HepG2 (cell line): Measurements from ENCODE around the gene DTYMK. TPM values are rescaled to one million over a fixed set of nuclear protein-coding genes. Genes with fewer than 3 reads are reported as not detected.
A peak's percentile ranks its signal among the peaks of the same experiment; 100 is the strongest.

Source experiments
- HIVEP1 ChIP-seq: sonication (generic); formaldehyde crosslinking; IDR thresholded peaks from 2 replicates; pipeline ENCODE4 v1.4.0; 2020; ENCODE audit warnings: mild to moderate bottlenecking, missing genetic modification reagents
- JARID2 ChIP-seq: sonication (generic); formaldehyde crosslinking; IDR thresholded peaks from 2 replicates; pipeline ENCODE4 v1.8.1; 2023; ENCODE audit warnings: missing genetic modification reagents, inconsistent platforms; ENCODE audit not compliant: insufficient replicate concordance
- KLF11 ChIP-seq: IDR thresholded peaks from 2 replicates; pipeline ENCODE4 v1.6.1; 2016; ENCODE audit warnings: missing compliant biosample characterization
- MIER2 ChIP-seq: IDR thresholded peaks from 2 replicates; pipeline ENCODE4 v1.6.1; 2016; ENCODE audit warnings: missing biosample characterization, missing genetic modification reagents
- MLX ChIP-seq: IDR thresholded peaks from 2 replicates; pipeline ENCODE4 v1.6.1; 2016
- MXD4 ChIP-seq: IDR thresholded peaks from 2 replicates; pipeline ENCODE4 v1.6.1; 2016; ENCODE audit warnings: mild to moderate bottlenecking, missing biosample characterization, missing genetic modification reagents
- NFE2L2 ChIP-seq: fragments of 150-350 bp; IDR thresholded peaks from 2 replicates; pipeline ENCODE4 v1.6.1; 2014; ENCODE audit warnings: low read length
- NR2F6 ChIP-seq, 2 experiments: IDR thresholded peaks; 2 replicates each; pipeline ENCODE4 v1.6.1; 2016; ENCODE audit warnings: antibody characterized with exemption in 1 of 2, mild to moderate bottlenecking in 1 of 2
- SKIL ChIP-seq: sonication (generic); formaldehyde crosslinking; IDR thresholded peaks from 2 replicates; pipeline ENCODE4 v1.8.0; 2022; ENCODE audit warnings: missing genetic modification reagents, mild to moderate bottlenecking, moderate library complexity, borderline replicate concordance
- SMARCE1 ChIP-seq: fragments of 450-650 bp; IDR thresholded peaks from 2 replicates; pipeline ENCODE4 v1.6.1; 2017; ENCODE audit warnings: borderline replicate concordance
- SP5 ChIP-seq: IDR thresholded peaks from 2 replicates; pipeline ENCODE4 v1.6.1; 2016; ENCODE audit warnings: low read depth, borderline replicate concordance
- SUZ12 ChIP-seq: fragments of 150-350 bp; IDR thresholded peaks from 2 replicates; pipeline ENCODE4 v1.6.1; 2014; ENCODE audit warnings: low read depth, low read length
- TMF1 ChIP-seq: sonication (generic); formaldehyde crosslinking; IDR thresholded peaks from 2 replicates; pipeline ENCODE4 v1.8.1; 2022; ENCODE audit warnings: low read depth, missing genetic modification reagents
- ZBTB14 ChIP-seq: sonication (generic); formaldehyde crosslinking; IDR thresholded peaks from 2 replicates; pipeline ENCODE4 v1.4.0; 2020; ENCODE audit warnings: missing genetic modification reagents
- ZHX1 ChIP-seq: sonication (generic); formaldehyde crosslinking; IDR thresholded peaks from 2 replicates; pipeline ENCODE4 v1.8.1; 2022; ENCODE audit warnings: low read depth, mild to moderate bottlenecking, missing genetic modification reagents
- ZNF512B ChIP-seq: sonication (generic); formaldehyde crosslinking; IDR thresholded peaks from 2 replicates; pipeline ENCODE4 v1.5.1; 2020; ENCODE audit warnings: missing genetic modification reagents, mild to moderate bottlenecking, borderline replicate concordance
- ZNF770 ChIP-seq: sonication (generic); formaldehyde crosslinking; IDR thresholded peaks from 2 replicates; pipeline ENCODE4 v1.5.0; 2020; ENCODE audit warnings: mild to moderate bottlenecking, missing genetic modification reagents
- polyA plus RNA-seq, 8 experiments: library from polyadenylated mRNA; depleted of rRNA in 3 of 8; stranded (reverse) in 7 of 8; unstranded in 1 of 8; fragments of >200 nt; fragmentation: Illumina TruSeq in 4 of 8; extraction: Trizol in 4 of 8; gene quantifications; 2 replicates each; pipeline versions ENCODE4 v1.2.1 to v1.2.3, GENCODE V29; 2011 to 2016; ENCODE audit warnings: low read depth in 4 of 8, missing spikeins in 1 of 8, mixed read lengths in 1 of 8; ENCODE audit not compliant: insufficient read depth in 1 of 8
- total RNA-seq, 5 experiments: library from RNA; depleted of rRNA; stranded (reverse); fragments of >200 nt; fragmentation: Illumina TruSeq; extraction: Trizol; gene quantifications; 2 replicates each; pipeline ENCODE4 v1.2.3, GENCODE V29; 2016; ENCODE audit warnings: low read depth in 1 of 5

The DTYMK gene
- total and polyA plus RNA-seq, 2 of the 13 experiments (the other 11 are each of a cell fraction or from before 2014, with no cell fraction given) = 57.5 to 134 TPM

- TF ChIP-seq ZNF512B (CRISPR knock-in tag) = no peak
- TF ChIP-seq HIVEP1 (CRISPR knock-in tag) = no peak
- no peak for TF ChIP-seq SUZ12
- no peak for TF ChIP-seq NR2F6 (IDR thresholded peaks at IDR 0.05)
- peak; percentile 73 for TF ChIP-seq NR2F6 (CRISPR knock-in tag; IDR thresholded peaks at IDR 0.05)
- TF ChIP-seq MXD4 = peak; percentile 86
- peak; percentile 68; the same call in 1 of the 2 replicates for TF ChIP-seq SKIL
- peak; percentile 70 for TF ChIP-seq TMF1 (CRISPR knock-in tag)
- no peak for TF ChIP-seq NFE2L2
- peak; percentile 47 for TF ChIP-seq SP5 (CRISPR knock-in tag)
- TF ChIP-seq JARID2 (CRISPR knock-in tag) = no peak
- peak; percentile 81 for TF ChIP-seq ZBTB14 (CRISPR knock-in tag)
- TF ChIP-seq MIER2 (CRISPR knock-in tag) = no peak
- peak; percentile 46; the same call in 1 of the 2 replicates for TF ChIP-seq ZNF770 (CRISPR knock-in tag)
- no peak for TF ChIP-seq MLX (CRISPR knock-in tag)
- TF ChIP-seq SMARCE1 = no peak
- no peak for TF ChIP-seq KLF11
- peak; percentile 99 for TF ChIP-seq ZHX1
Observed at GRCh38 chr2:241637018-241637794, 49.4 kb downstream of the DTYMK start, which contains the start of the genes ATG4B and THAP4 (continued).
